ENCODE measurements around the gene LLGL2.

- TF ChIP-seq CTCF (IDR thresholded peaks at IDR 0.05) (no peak), EP300 (IDR thresholded peaks at IDR 0.05; ENCODE audit: low read depth) (no peak), POLR2A (IDR thresholded peaks at IDR 0.05) (no peak), POLR2AphosphoS5 (IDR thresholded peaks at IDR 0.05) (no peak)
Measured at GRCh38 chr17:75573540-75573957, 48.1 kb downstream of the LLGL2 start.

All from transverse colon (tissue), 4 donors.